HepG2 (cell line): ENCODE measurements around the gene HDGFL2. TPM values are rescaled to one million over a fixed set of nuclear protein-coding genes. Genes with fewer than 3 reads are reported as not detected.

Experiments used
- ATAC-seq: fragments of 200-7000 bp; cut with Tn5 transposase; 3 replicates; pipeline ENCODE4 v1.9.1; 2020; ENCODE audit warnings: mild to moderate bottlenecking, moderate library complexity
- BruUV-seq: library from RNA; stranded (reverse); fragments of 400-500 nt; replicated peaks from 2 replicates; lab custom pipeline; 2021; lab: Mats Ljungman, UMichigan
- CTCF ChIA-PET: fragments of 300-600 bp; formaldehyde crosslinking; extraction: SDS; loops from one replicate; lab custom pipeline; 2021; ENCODE audit warnings: low total read pairs, inconsistent platforms, low intra/inter-chr PET ratio; lab: Yijun Ruan, JAX
- POLR2A ChIA-PET: fragments of 350-600 bp; sonication (Branson Sonifier 250); formaldehyde crosslinking; loops from one replicate; lab custom pipeline; 2020; ENCODE audit warnings: antibody characterized with exemption, inconsistent platforms; lab: Yijun Ruan, JAX
- DNase-seq: peaks from one replicate; pipeline ENCODE4 v3.0.0-alpha.2; 2015; ENCODE audit warnings: low spot score
- FAIRE-seq: peaks from 3 replicates; lab custom pipeline; 2011; peaks lifted over from hg19 to GRCh38; lab: Jason Lieb, UNC
- H2AFZ ChIP-seq: one replicate; pipeline ENCODE4 v1.6.1; 2011; ENCODE audit warnings: low read length, inconsistent platforms
- H3K27ac ChIP-seq: fragments of 300-600 bp; 3 replicates; pipeline ENCODE4 v1.8.0; 2011; ENCODE audit warnings: mixed run types, mild to moderate bottlenecking, mixed read lengths, low read length, inconsistent platforms; ENCODE audit not compliant: insufficient read depth; ENCODE audit errors: extremely low read length
- H3K27me3 ChIP-seq, 2 experiments: fragments of 200-600 bp in 1 of 2; 2 replicates in 1 of 2; 3 replicates in 1 of 2; pipeline versions ENCODE4 v1.6.0 to v1.8.0; 2011; ENCODE audit warnings: low read length in 2 of 2, mild to moderate bottlenecking in 2 of 2, moderate library complexity in 2 of 2, inconsistent platforms in 1 of 2; ENCODE audit not compliant: insufficient read depth in 2 of 2, control insufficient read depth in 1 of 2
- H3K36me3 ChIP-seq, 2 experiments: fragments of 200-600 bp in 1 of 2; replicated peaks in 1 of 2; 2 replicates in 1 of 2; 3 replicates in 1 of 2; pipeline versions ENCODE4 v1.5.1 to v1.8.0; 2011; ENCODE audit warnings: low read length in 2 of 2, inconsistent platforms in 1 of 2; ENCODE audit not compliant: insufficient read depth in 2 of 2, control insufficient read depth in 1 of 2
- H3K4me1 ChIP-seq: 2 replicates; pipeline ENCODE4 v1.5.1; 2012; ENCODE audit warnings: low read length, inconsistent platforms; ENCODE audit not compliant: insufficient read depth
- H3K4me2 ChIP-seq: 2 replicates; pipeline ENCODE4 v1.6.0; 2011; ENCODE audit warnings: low read depth, low read length, inconsistent platforms
- H3K4me3 ChIP-seq, 3 experiments: fragments of 200-600 bp in 1 of 3; sonication (generic), shearing (Covaris generic) in 1 of 3; replicated peaks in 1 of 3; 2 replicates each; pipeline ENCODE4 v1.5.1; 2011 to 2016; ENCODE audit warnings: low read length in 3 of 3, inconsistent platforms in 2 of 3, low read depth in 2 of 3, mild to moderate bottlenecking in 2 of 3, control low read depth in 1 of 3, mixed read lengths in 1 of 3; ENCODE audit not compliant: insufficient read depth in 1 of 3
- H3K79me2 ChIP-seq: one replicate; pipeline ENCODE4 v1.6.1; 2011; ENCODE audit warnings: low read length, inconsistent platforms; ENCODE audit not compliant: insufficient read depth
- H3K9ac ChIP-seq: 2 replicates; pipeline ENCODE4 v1.6.0; 2011; ENCODE audit warnings: mild to moderate bottlenecking, low read depth, low read length, inconsistent platforms; ENCODE audit not compliant: insufficient read depth
- H3K9me3 ChIP-seq: 2 replicates; pipeline ENCODE4 v1.5.1; 2012; ENCODE audit warnings: mild to moderate bottlenecking, low read length
- H4K20me1 ChIP-seq: 2 replicates; pipeline ENCODE4 v1.6.0; 2011; ENCODE audit warnings: inconsistent platforms, mild to moderate bottlenecking, low read length, moderate library complexity; ENCODE audit not compliant: insufficient read depth
- MED1 ChIP-seq: sonication (generic); formaldehyde crosslinking; IDR thresholded peaks from 2 replicates; pipeline ENCODE4 v1.4.0; 2020; ENCODE audit warnings: missing genetic modification reagents
- MXI1 ChIP-seq: IDR thresholded peaks from 3 replicates; pipeline ENCODE4 v1.6.1; 2012; ENCODE audit warnings: low read depth, low read length, inconsistent platforms, borderline replicate concordance
- NONO ChIP-seq, 2 experiments: fragments of 450-650 bp in 1 of 2; sonication (generic) in 1 of 2; formaldehyde crosslinking in 1 of 2; IDR thresholded peaks in 1 of 2; conservative IDR thresholded peaks in 1 of 2; 2 replicates each; pipeline versions ENCODE4 v1.6.1 to v1.8.0; 2017 to 2022; ENCODE audit warnings: mild to moderate bottlenecking in 1 of 2, missing genetic modification reagents in 1 of 2, moderate library complexity in 1 of 2
- PAWR ChIP-seq: sonication (generic); formaldehyde crosslinking; IDR thresholded peaks from 2 replicates; pipeline ENCODE4 v1.4.0; 2020; ENCODE audit warnings: missing genetic modification reagents, mild to moderate bottlenecking, borderline replicate concordance
- SYNCRIP ChIP-seq: fragments of 200-400 bp; formaldehyde crosslinking; IDR thresholded peaks from 2 replicates; pipeline ENCODE4 v1.6.1; 2018; ENCODE audit warnings: mild to moderate bottlenecking, low read depth, low read length; ENCODE audit not compliant: insufficient read depth
- TGIF2 ChIP-seq: IDR thresholded peaks from 2 replicates; pipeline ENCODE4 v1.6.1; 2016; ENCODE audit warnings: control low read depth, missing compliant biosample characterization
- ZNF589 ChIP-seq: sonication (generic); formaldehyde crosslinking; conservative IDR thresholded peaks from 2 replicates; pipeline ENCODE4 v1.8.0; 2022; ENCODE audit warnings: mild to moderate bottlenecking, moderate library complexity, missing genetic modification reagents
- WGBS: methylation state at CpG from one replicate; pipeline ENCODE4 v1.1.6; 2017; ENCODE audit warnings: low lambda C conversion rate; 5-methylcytosine and 5-hydroxymethylcytosine counted together
- in situ Hi-C: cut with HindIII; loops from 2 replicates; pipeline ENCODE4 v1.10.0; 2017; ENCODE audit warnings: low pct_unique_long_range_greater_than_20kb; ENCODE audit not compliant: extremely low pct_ligation_motif_present
- intact Hi-C: fragments of 100-400 bp; cut with micrococcal nuclease; formaldehyde crosslinking; loops from one replicate; pipeline ENCODE4 v1.10.0; 2022; ENCODE audit not compliant: unreplicated experiment
- polyA plus RNA-seq, 8 experiments: library from polyadenylated mRNA; depleted of rRNA in 3 of 8; stranded (reverse) in 7 of 8; unstranded in 1 of 8; fragments of >200 nt; fragmentation: Illumina TruSeq in 4 of 8; extraction: Trizol in 4 of 8; gene quantifications; 2 replicates each; pipeline versions ENCODE4 v1.2.1 to v1.2.3, GENCODE V29; 2011 to 2016; ENCODE audit warnings: low read depth in 4 of 8, missing spikeins in 1 of 8, mixed read lengths in 1 of 8; ENCODE audit not compliant: insufficient read depth in 1 of 8
- total RNA-seq, 5 experiments: library from RNA; depleted of rRNA; stranded (reverse); fragments of >200 nt; fragmentation: Illumina TruSeq; extraction: Trizol; gene quantifications; 2 replicates each; pipeline ENCODE4 v1.2.3, GENCODE V29; 2016; ENCODE audit warnings: low read depth in 1 of 5
- TF ChIP-seq, protein P1 (sequence below): sonication (generic); formaldehyde crosslinking; conservative IDR thresholded peaks from 2 replicates; pipeline ENCODE4 v1.8.0; 2022; ENCODE audit warnings: low read depth, missing genetic modification reagents
- TF ChIP-seq, protein P2 (sequence below): IDR thresholded peaks from 2 replicates; pipeline ENCODE4 v1.6.1; 2016; ENCODE audit warnings: missing biosample characterization, missing genetic modification reagents, low read depth
- TF ChIP-seq, protein P3 (sequence below): sonication (generic); formaldehyde crosslinking; IDR thresholded peaks from 2 replicates; pipeline ENCODE4 v1.4.0; 2020; ENCODE audit warnings: missing genetic modification reagents, mild to moderate bottlenecking, borderline replicate concordance
- TF ChIP-seq, protein P4 (sequence below): sonication (generic); formaldehyde crosslinking; IDR thresholded peaks from 2 replicates; pipeline ENCODE4 v1.4.0; 2020; ENCODE audit warnings: missing genetic modification reagents, borderline replicate concordance

The HDGFL2 gene
- total and polyA plus RNA-seq, 2 of the 13 experiments (the other 11 are each of a cell fraction or from before 2014, with no cell fraction given): 20.0 to 51.1 TPM

DNA sequence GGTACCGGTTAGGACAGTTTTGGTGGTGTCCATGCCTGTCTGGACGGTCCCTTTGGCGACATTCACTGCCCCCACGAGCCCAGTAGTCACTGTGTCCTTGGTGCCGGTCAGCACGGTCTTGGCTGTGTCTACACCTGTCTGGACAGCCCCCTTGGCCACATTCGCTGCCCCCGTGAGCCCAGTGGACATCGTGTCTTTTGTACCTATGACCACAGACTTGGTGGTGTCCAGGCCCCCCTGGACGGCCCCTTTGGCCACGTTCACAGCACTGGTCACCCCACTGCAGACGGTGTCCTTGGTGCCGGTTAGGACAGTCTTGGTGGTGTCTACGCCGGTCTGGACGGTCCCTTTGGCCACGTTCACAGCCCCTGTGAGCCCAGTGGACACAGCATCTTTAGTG is 40.0 kb downstream of the HDGFL2 start:
- H3K9ac ChIP-seq: no peak overlapping the region
- peaks cover 3% of the 10 kb centered on the region; the same call in 1 of the 2 replicates for H3K4me1 ChIP-seq
- H4K20me1 ChIP-seq: no peaks in the 10 kb centered on the region
- intact Hi-C loops: no loop called here
- 93% methylated on average over 15 of the region's 17 CpGs for WGBS
- FAIRE-seq: no peak
- H3K9me3 ChIP-seq: no peaks in the 10 kb centered on the region
- H3K4me2 ChIP-seq: no peak overlapping the region
- ChIA-PET CTCF (no interaction called here), POLR2A (no interaction called here)
- ATAC-seq: no peak
- in situ Hi-C loops: no loop called here
- no peak for DNase-seq
- H3K79me2 ChIP-seq: no peaks in the 10 kb centered on the region
- no TSS peak for BruUV-seq
- H3K27ac ChIP-seq: no peak overlapping the region
- H3K36me3 ChIP-seq: no peaks in the 10 kb centered on the region
- TF ChIP-seq TGIF2 (CRISPR knock-in tag) (no peak), NONO (IDR thresholded peaks at IDR 0.05) (no peak), NONO (CRISPR knock-in tag; conservative IDR thresholded peaks at IDR 0.05) (no peak), ZNF589 (no peak), SYNCRIP (no peak), MED1 (CRISPR knock-in tag) (no peak), PAWR (CRISPR knock-in tag) (no peak), MXI1 (no peak)
- TF ChIP-seq, protein P1, sequence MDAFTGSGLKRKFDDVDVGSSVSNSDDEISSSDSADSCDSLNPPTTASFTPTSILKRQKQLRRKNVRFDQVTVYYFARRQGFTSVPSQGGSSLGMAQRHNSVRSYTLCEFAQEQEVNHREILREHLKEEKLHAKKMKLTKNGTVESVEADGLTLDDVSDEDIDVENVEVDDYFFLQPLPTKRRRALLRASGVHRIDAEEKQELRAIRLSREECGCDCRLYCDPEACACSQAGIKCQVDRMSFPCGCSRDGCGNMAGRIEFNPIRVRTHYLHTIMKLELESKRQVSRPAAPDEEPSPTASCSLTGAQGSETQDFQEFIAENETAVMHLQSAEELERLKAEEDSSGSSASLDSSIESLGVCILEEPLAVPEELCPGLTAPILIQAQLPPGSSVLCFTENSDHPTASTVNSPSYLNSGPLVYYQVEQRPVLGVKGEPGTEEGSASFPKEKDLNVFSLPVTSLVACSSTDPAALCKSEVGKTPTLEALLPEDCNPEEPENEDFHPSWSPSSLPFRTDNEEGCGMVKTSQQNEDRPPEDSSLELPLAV (CRISPR knock-in tag): no peak
- TF ChIP-seq, protein P2, sequence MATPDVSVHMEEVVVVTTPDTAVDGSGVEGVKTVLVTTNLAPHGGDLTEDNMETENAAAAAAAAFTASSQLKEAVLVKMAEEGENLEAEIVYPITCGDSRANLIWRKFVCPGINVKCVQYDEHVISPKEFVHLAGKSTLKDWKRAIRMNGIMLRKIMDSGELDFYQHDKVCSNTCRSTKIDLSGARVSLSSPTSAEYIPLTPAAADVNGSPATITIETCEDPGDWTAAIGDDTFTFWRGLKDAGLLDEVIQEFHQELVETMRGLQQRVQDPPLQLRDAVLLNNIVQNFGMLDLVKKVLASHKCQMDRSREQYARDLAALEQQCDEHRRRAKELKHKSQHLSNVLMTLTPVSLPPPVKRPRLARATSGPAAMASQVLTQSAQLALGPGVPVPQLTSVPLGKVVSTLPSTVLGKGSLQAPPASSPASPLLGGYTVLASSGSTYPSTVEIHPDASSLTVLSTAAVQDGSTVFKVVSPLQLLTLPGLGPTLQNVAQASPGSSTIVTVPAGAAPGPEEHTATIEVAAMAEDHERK (CRISPR knock-in tag): no peak
- TF ChIP-seq, protein P3, sequence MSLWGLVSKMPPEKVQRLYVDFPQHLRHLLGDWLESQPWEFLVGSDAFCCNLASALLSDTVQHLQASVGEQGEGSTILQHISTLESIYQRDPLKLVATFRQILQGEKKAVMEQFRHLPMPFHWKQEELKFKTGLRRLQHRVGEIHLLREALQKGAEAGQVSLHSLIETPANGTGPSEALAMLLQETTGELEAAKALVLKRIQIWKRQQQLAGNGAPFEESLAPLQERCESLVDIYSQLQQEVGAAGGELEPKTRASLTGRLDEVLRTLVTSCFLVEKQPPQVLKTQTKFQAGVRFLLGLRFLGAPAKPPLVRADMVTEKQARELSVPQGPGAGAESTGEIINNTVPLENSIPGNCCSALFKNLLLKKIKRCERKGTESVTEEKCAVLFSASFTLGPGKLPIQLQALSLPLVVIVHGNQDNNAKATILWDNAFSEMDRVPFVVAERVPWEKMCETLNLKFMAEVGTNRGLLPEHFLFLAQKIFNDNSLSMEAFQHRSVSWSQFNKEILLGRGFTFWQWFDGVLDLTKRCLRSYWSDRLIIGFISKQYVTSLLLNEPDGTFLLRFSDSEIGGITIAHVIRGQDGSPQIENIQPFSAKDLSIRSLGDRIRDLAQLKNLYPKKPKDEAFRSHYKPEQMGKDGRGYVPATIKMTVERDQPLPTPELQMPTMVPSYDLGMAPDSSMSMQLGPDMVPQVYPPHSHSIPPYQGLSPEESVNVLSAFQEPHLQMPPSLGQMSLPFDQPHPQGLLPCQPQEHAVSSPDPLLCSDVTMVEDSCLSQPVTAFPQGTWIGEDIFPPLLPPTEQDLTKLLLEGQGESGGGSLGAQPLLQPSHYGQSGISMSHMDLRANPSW: no peak
- TF ChIP-seq, protein P4, sequence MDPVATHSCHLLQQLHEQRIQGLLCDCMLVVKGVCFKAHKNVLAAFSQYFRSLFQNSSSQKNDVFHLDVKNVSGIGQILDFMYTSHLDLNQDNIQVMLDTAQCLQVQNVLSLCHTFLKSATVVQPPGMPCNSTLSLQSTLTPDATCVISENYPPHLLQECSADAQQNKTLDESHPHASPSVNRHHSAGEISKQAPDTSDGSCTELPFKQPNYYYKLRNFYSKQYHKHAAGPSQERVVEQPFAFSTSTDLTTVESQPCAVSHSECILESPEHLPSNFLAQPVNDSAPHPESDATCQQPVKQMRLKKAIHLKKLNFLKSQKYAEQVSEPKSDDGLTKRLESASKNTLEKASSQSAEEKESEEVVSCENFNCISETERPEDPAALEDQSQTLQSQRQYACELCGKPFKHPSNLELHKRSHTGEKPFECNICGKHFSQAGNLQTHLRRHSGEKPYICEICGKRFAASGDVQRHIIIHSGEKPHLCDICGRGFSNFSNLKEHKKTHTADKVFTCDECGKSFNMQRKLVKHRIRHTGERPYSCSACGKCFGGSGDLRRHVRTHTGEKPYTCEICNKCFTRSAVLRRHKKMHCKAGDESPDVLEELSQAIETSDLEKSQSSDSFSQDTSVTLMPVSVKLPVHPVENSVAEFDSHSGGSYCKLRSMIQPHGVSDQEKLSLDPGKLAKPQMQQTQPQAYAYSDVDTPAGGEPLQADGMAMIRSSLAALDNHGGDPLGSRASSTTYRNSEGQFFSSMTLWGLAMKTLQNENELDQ (CRISPR knock-in tag): no peak
- no peaks in the 10 kb centered on the region for H3K27me3 ChIP-seq
- no peak overlapping the region for H3K4me3 ChIP-seq
- no peak overlapping the region for H2AFZ ChIP-seq
